Fibroblast of lung (primary cell): ENCODE measurements around the gene SPTBN5. TPM values are rescaled to one million over a fixed set of nuclear protein-coding genes. Genes with fewer than 3 reads are reported as not detected.

Experiments
- DNase-seq, 2 donors: peaks; one replicate each; pipeline versions ENCODE4 v3.0.0 to v3.0.0-alpha.2; 2010; ENCODE audit warnings: low read depth in 2 of 2
- H2AFZ ChIP-seq: 2 replicates; pipeline ENCODE4 v1.5.1; 2012; ENCODE audit warnings: low read length, control low read depth, inconsistent platforms
- H3K27ac ChIP-seq: 2 replicates; pipeline ENCODE4 v1.5.1; 2011; ENCODE audit warnings: low read length, control low read depth; ENCODE audit not compliant: insufficient read depth
- H3K27me3 ChIP-seq: 2 replicates; pipeline ENCODE4 v1.5.1; 2011; ENCODE audit warnings: mild to moderate bottlenecking, low read length; ENCODE audit not compliant: control insufficient read depth, insufficient read depth
- H3K36me3 ChIP-seq: 2 replicates; pipeline ENCODE4 v1.5.1; 2011; ENCODE audit warnings: low read length; ENCODE audit not compliant: control insufficient read depth, insufficient read depth
- H3K4me1 ChIP-seq: 2 replicates; pipeline ENCODE4 v1.5.1; 2011; ENCODE audit warnings: low read length; ENCODE audit not compliant: control insufficient read depth, insufficient read depth; ENCODE audit errors: extremely low read depth
- H3K4me2 ChIP-seq: 2 replicates; pipeline ENCODE4 v1.5.1; 2011; ENCODE audit warnings: low read length, control low read depth; ENCODE audit not compliant: insufficient read depth; ENCODE audit errors: extremely low read depth
- H3K4me3 ChIP-seq, 4 experiments: fragments of 200-600 bp in 1 of 4; sonication (generic) in 1 of 4; replicated peaks in 1 of 4; 2 replicates each; pipeline ENCODE4 v1.5.1; 2011 to 2016; ENCODE audit warnings: low read length in 4 of 4, low read depth in 3 of 4, mild to moderate bottlenecking in 3 of 4, control low read depth in 2 of 4, inconsistent platforms in 1 of 4, mixed read lengths in 1 of 4; ENCODE audit not compliant: insufficient read depth in 1 of 4; ENCODE audit errors: control extremely low read depth in 1 of 4
- H3K79me2 ChIP-seq: 2 replicates; pipeline ENCODE4 v1.5.1; 2012; ENCODE audit warnings: mild to moderate bottlenecking, low read length, inconsistent platforms; ENCODE audit not compliant: control insufficient read depth, insufficient read depth
- H3K9ac ChIP-seq: 2 replicates; pipeline ENCODE4 v1.5.1; 2011; ENCODE audit warnings: mild to moderate bottlenecking, low read length, control low read depth; ENCODE audit not compliant: insufficient read depth
- H3K9me3 ChIP-seq: 2 replicates; pipeline ENCODE4 v1.5.1; 2012; ENCODE audit warnings: low read depth, low read length; ENCODE audit not compliant: control insufficient read depth, insufficient read depth
- H4K20me1 ChIP-seq: 2 replicates; pipeline ENCODE4 v1.5.1; 2011; ENCODE audit warnings: low read length; ENCODE audit not compliant: control insufficient read depth, insufficient read depth; ENCODE audit errors: extremely low read depth
- CTCF ChIP-seq, 2 donors: IDR thresholded peaks in 1 of 2; conservative IDR thresholded peaks in 1 of 2; 1 replicate in 1 of 2; 2 replicates in 1 of 2; pipeline ENCODE4 v1.5.1; 2011 to 2012; ENCODE audit warnings: low read length in 2 of 2, control low read depth in 1 of 2, inconsistent platforms in 1 of 2, low read depth in 1 of 2, mild to moderate bottlenecking in 1 of 2
- EZH2 ChIP-seq: IDR thresholded peaks from 2 replicates; pipeline ENCODE4 v1.5.1; 2012; ENCODE audit warnings: low read length, control low read depth, mild to moderate bottlenecking; ENCODE audit errors: missing control alignments
- polyA plus RNA-seq, 2 donors: library from polyadenylated mRNA; depleted of rRNA in 1 of 2; stranded (reverse) in 1 of 2; unstranded in 1 of 2; fragments of >200 nt; gene quantifications; 2 replicates each; pipeline ENCODE4 v1.2.1, GENCODE V29; 2011 to 2012; ENCODE audit warnings: missing spikeins in 1 of 2
- total RNA-seq: library from RNA; depleted of rRNA; stranded (reverse); fragments of >200 nt; gene quantifications from 2 replicates; pipeline ENCODE4 v1.2.1, GENCODE V29; 2014

The SPTBN5 gene
- total and polyA plus RNA-seq, 2 donors (not counting 1 experiment from before 2014, with no cell fraction given) = 0.43 to 0.66 TPM

GRCh38 chr15:41809526-41810220, 84.2 kb downstream of the SPTBN5 start:
- Histone ChIP-seq H3K9ac (no peak overlapping the region), H3K36me3 (peaks cover 5% of the 10 kb centered on the region), H3K27ac (no peak overlapping the region), H2AFZ (no peak overlapping the region), H3K79me2 (no peaks in the 10 kb centered on the region), H3K9me3 (no peaks in the 10 kb centered on the region), H4K20me1 (no peaks in the 10 kb centered on the region), H3K4me1 (peaks cover 8% of the 10 kb centered on the region), H3K4me2 (no peak overlapping the region), H3K27me3 (no peaks in the 10 kb centered on the region), H3K4me3 (no peak overlapping the region)
- TF ChIP-seq EZH2 (no peak), CTCF (conservative IDR thresholded peaks at IDR 0.05 in 1 of 2, IDR thresholded peaks at IDR 0.05 in 1 of 2; ENCODE audit: low read depth in 1 of 2, low read length in 2 of 2) (no peak)
- DNase-seq = no peak

GRCh38 chr15:41809121-41809520, 84.7 kb downstream of the SPTBN5 start:
- H2AFZ ChIP-seq = no peak overlapping the region
- no peaks in the 10 kb centered on the region for H3K9me3 ChIP-seq
- no peak overlapping the region for H3K4me3 ChIP-seq
- H3K27me3 ChIP-seq = no peaks in the 10 kb centered on the region
- peaks cover 5% of the 10 kb centered on the region for H3K36me3 ChIP-seq
- H3K4me2 ChIP-seq = no peak overlapping the region
- H4K20me1 ChIP-seq = no peaks in the 10 kb centered on the region
- H3K4me1 ChIP-seq = peaks cover 8% of the 10 kb centered on the region
- H3K9ac ChIP-seq = no peak overlapping the region
- H3K27ac ChIP-seq = no peak overlapping the region
- DNase-seq = no peak
- no peaks in the 10 kb centered on the region for H3K79me2 ChIP-seq
- TF ChIP-seq CTCF (conservative IDR thresholded peaks at IDR 0.05 in 1 of 2, IDR thresholded peaks at IDR 0.05 in 1 of 2; ENCODE audit: low read depth in 1 of 2, low read length in 2 of 2) (no peak), EZH2 (no peak)

- no peak overlapping the region for H3K4me2 ChIP-seq
- peaks cover 2% of the 10 kb centered on the region for H3K36me3 ChIP-seq
- DNase-seq = no peak
- no peak overlapping the region for H3K27ac ChIP-seq
- no peaks in the 10 kb centered on the region for H3K27me3 ChIP-seq
- no peak overlapping the region for H3K4me3 ChIP-seq
- H2AFZ ChIP-seq = no peak overlapping the region
- peaks cover 10% of the 10 kb centered on the region for H3K4me1 ChIP-seq
- no peaks in the 10 kb centered on the region for H3K79me2 ChIP-seq
- H3K9me3 ChIP-seq = no peaks in the 10 kb centered on the region
- H4K20me1 ChIP-seq = no peaks in the 10 kb centered on the region
- no peak overlapping the region for H3K9ac ChIP-seq
- TF ChIP-seq CTCF (conservative IDR thresholded peaks at IDR 0.05 in 1 of 2, IDR thresholded peaks at IDR 0.05 in 1 of 2; ENCODE audit: low read depth in 1 of 2, low read length in 2 of 2) (no peak), EZH2 (no peak)
Measured at GRCh38 chr15:41806291-41807181, 87.3 kb downstream of the SPTBN5 start.
